Measurements from ENCODE around the gene LRMDA. TPM values are rescaled to one million over a fixed set of nuclear protein-coding genes. Genes with fewer than 3 reads are reported as not detected.
A peak's percentile ranks its signal among the peaks of the same experiment; 100 is the strongest.

Gene LRMDA
- total RNA-seq, 1 experiment from 2014 or later, result 4.8 TPM

- no peak overlapping the region for H3K4me2 ChIP-seq (ENCODE audit: low read length)
These were observed 604.9 kb downstream of the LRMDA start for GRCh38 chr10:76036111-76036940.

More at GRCh38 chr10:76036111-76036940, 604.9 kb downstream of the LRMDA start:
- Histone ChIP-seq H3K27ac (ENCODE audit: low read depth, low read length) (no peak overlapping the region), H4K20me1 (ENCODE audit: insufficient read depth) (no peaks in the 10 kb centered on the region), H3K4me3 (replicated peaks in 1 of 2; ENCODE audit: low read depth in 1 of 2, low read length in 2 of 2) (no peak overlapping the region), H2AFZ (ENCODE audit: low read depth, low read length, poor library complexity, severe bottlenecking) (no peak overlapping the region), H3K9me3 (ENCODE audit: control insufficient read depth in 1 of 2, insufficient read depth in 1 of 2, low read depth in 1 of 2, low read length in 2 of 2) (no peaks in the 10 kb centered on the region), H3K4me1 (ENCODE audit: control insufficient read depth in 1 of 2, insufficient read depth in 2 of 2, low read length in 2 of 2) (peaks cover 0 to 8% of the 10 kb centered on the region in 2 experiments; a peak in 1 of 4 replicates), H3K79me2 (ENCODE audit: insufficient read depth, low read length) (no peaks in the 10 kb centered on the region), H3K9ac (ENCODE audit: low read length) (no peak overlapping the region), H3K36me3 (ENCODE audit: control insufficient read depth in 1 of 2, insufficient read depth in 2 of 2, low read length in 2 of 2) (no peaks in the 10 kb centered on the region), H3K9me2 (ENCODE audit: insufficient read depth) (no peaks in the 10 kb centered on the region), H3K27me3 (ENCODE audit: insufficient read depth, low read length) (peaks cover under 1% of the 10 kb centered on the region; the same call in 1 of the 2 replicates)
- TF ChIP-seq CTCF (IDR thresholded peaks at IDR 0.05 in 2 of 3, conservative IDR thresholded peaks at IDR 0.05 in 1 of 3; ENCODE audit: borderline replicate concordance in 1 of 3, insufficient read depth in 1 of 3, low read depth in 2 of 3, low read length in 2 of 3), result peak; percentile 64 to 90 (median 84); a peak in 5 of 6 replicates
- TF ChIP-seq POLR2AphosphoS5 (IDR thresholded peaks at IDR 0.05; ENCODE audit: low read depth, low read length), result no peak
- peak; percentile 81 for TF ChIP-seq RAD21 (IDR thresholded peaks at IDR 0.05; ENCODE audit: low read depth)
- intact Hi-C loops (cut with micrococcal nuclease), result loop anchor here (1.0 to 10.0 kb wide), 5 partner anchors 266 to 1076 kb away; no protein-coding TSS in a partner anchor
- ChIA-PET POLR2A (interaction anchor here (1.3 to 1.7 kb wide), 2 partner anchors 9 to 635 kb away, joined by 3 to 17 read pairs; partner anchors contain the start of gene ZNF503), RAD21 (ENCODE audit: low non-redundant PET in 1 of 2, low total read pairs in 2 of 2, uncharacterized antibody in 2 of 2, unreplicated experiment in 2 of 2) (interaction anchor here (0.6 to 1.1 kb wide), 2 partner anchors 10 to 642 kb away, joined by 3 read pairs; no protein-coding TSS in a partner anchor), CTCF (interaction anchor here (0.6 to 3.4 kb wide), 27 partner anchors 9 to 1700 kb away, joined by 3 to 37 read pairs (median 4); partner anchors contain the start of gene ZNF503)
- ATAC-seq (peak; percentile 95), DNase-seq (ENCODE audit: low read depth, low spot score) (peak; percentile 26)
- BruUV-seq (replicated peaks), result no TSS peak

All from HCT116 (cell line).